Osteocyte (in vitro differentiated cells): Measurements from ENCODE around the gene YBX2. TPM values are rescaled to one million over a fixed set of nuclear protein-coding genes. Genes with fewer than 3 reads are reported as not detected.
"Not testable (repeated sequence)": the region's sequence is repeated elsewhere in the genome, so short reads cannot be mapped to it uniquely, and the experiment has no call there.

Experiments
- DNase-seq: peaks from one replicate; pipeline ENCODE4 v3.0.0; 2021; ENCODE audit warnings: mixed read lengths; ENCODE audit not compliant: unreplicated experiment; ENCODE audit errors: extremely low spot score
- H3K27ac Mint-ChIP-seq: one replicate; pipeline ENCODE4 v1.8.0; 2021; ENCODE audit warnings: mild to moderate bottlenecking, mixed read lengths; ENCODE audit not compliant: unreplicated experiment
- H3K27me3 Mint-ChIP-seq: one replicate; pipeline ENCODE4 v1.8.0; 2021; ENCODE audit warnings: mixed read lengths; ENCODE audit not compliant: unreplicated experiment
- H3K36me3 Mint-ChIP-seq: one replicate; pipeline ENCODE4 v1.8.0; 2021; ENCODE audit warnings: mixed read lengths; ENCODE audit not compliant: unreplicated experiment
- H3K4me1 Mint-ChIP-seq: one replicate; pipeline ENCODE4 v1.8.0; 2021; ENCODE audit warnings: mixed read lengths; ENCODE audit not compliant: unreplicated experiment
- H3K4me3 Mint-ChIP-seq: one replicate; pipeline ENCODE4 v1.8.0; 2021; ENCODE audit warnings: mild to moderate bottlenecking, moderate library complexity, mixed read lengths; ENCODE audit not compliant: unreplicated experiment
- H3K9me3 Mint-ChIP-seq: one replicate; pipeline ENCODE4 v1.8.0; 2021; ENCODE audit warnings: mixed read lengths; ENCODE audit not compliant: unreplicated experiment
- long read RNA-seq: library from polyadenylated mRNA; unstranded; transcript quantifications from one replicate; pipeline ENCODE4 v2.0.0, GENCODE V29; 2021
- total RNA-seq: library from RNA; stranded (reverse); gene quantifications from 2 replicates; pipeline ENCODE4 v1.2.1, GENCODE V29; 2021
- TF ChIP-seq, protein P1 (sequence below): fragments of 200-600 bp; sonication (generic); IDR thresholded peaks from 2 replicates; pipeline ENCODE4 v1.5.0; 2021; ENCODE audit warnings: antibody characterized with exemption, mild to moderate bottlenecking, moderate library complexity

The YBX2 gene
- 0.40 TPM in 1 of 2 replicates, not detected in the other for total RNA-seq
- long read RNA-seq = 0 reads

DNA sequence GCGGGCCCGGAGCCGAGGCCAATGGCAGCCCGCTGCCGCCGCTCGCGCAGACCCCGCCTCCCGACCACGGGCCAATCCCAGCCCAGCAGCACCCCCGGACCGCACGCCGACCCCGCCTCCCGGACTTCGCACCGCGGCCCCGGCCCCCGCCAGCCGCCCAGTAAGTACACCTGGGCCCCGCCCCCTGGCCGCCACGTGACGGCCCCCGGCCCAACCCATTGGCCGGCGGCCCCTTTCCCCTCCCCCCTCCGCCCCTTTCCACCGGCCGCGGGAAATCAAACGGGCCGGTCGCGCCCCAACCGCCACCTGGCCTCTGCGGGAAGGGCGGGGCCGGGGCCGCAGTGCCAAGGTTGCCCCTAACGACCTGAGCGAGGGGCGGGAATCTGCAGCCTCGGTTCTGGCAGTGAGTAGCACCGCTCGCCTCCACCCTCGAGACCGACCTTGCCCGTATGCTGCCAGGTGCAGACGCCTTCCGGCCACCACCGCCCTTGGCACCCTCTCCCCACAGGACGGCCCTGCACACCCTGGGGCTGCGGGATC lies at the start of gene YBX2:
Gene YBX2, minus strand, starts transcription at position 26 of the 540 bp plus-strand sequence. CDS start 139 bp downstream, outside the sequence.
- Mint-ChIP-seq H3K27me3 (peaks cover 46% of the 10 kb centered on the region), H3K9me3 (no peaks in the 10 kb centered on the region), H3K36me3 (no peaks in the 10 kb centered on the region), H3K4me3 (peak within 1 kb of the TSS; percentile 64), H3K4me1 (peaks cover 24% of the 10 kb centered on the region), H3K27ac (peak within 1 kb of the TSS; percentile 7)
- TF ChIP-seq, protein P1, sequence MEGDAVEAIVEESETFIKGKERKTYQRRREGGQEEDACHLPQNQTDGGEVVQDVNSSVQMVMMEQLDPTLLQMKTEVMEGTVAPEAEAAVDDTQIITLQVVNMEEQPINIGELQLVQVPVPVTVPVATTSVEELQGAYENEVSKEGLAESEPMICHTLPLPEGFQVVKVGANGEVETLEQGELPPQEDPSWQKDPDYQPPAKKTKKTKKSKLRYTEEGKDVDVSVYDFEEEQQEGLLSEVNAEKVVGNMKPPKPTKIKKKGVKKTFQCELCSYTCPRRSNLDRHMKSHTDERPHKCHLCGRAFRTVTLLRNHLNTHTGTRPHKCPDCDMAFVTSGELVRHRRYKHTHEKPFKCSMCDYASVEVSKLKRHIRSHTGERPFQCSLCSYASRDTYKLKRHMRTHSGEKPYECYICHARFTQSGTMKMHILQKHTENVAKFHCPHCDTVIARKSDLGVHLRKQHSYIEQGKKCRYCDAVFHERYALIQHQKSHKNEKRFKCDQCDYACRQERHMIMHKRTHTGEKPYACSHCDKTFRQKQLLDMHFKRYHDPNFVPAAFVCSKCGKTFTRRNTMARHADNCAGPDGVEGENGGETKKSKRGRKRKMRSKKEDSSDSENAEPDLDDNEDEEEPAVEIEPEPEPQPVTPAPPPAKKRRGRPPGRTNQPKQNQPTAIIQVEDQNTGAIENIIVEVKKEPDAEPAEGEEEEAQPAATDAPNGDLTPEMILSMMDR = no peak
- no peak for DNase-seq

DNA sequence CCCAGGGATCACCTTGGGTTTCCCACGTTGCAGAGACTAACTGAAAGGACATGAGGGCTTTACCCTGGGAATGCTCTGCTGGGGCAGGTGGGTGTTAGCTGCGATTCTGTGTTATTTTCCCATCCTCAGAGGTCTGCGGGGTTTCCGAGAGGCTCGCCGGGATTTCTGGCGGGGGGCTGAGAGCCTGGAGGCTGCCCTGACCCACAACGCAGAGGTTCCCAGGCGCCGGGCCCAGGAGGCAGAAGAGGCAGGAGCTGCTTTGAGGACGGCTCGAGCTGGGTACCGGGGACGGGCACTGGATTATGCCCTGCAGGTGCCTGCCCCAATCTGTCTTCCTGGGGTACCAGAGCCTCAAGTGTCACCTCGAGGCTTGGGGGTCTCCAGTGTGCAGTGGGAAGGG lies 48.8 kb upstream of the YBX2 start:
- no peaks in the 10 kb centered on the region for H3K9me3 Mint-ChIP-seq
- H3K27me3 Mint-ChIP-seq = peaks cover 9% of the 10 kb centered on the region
- H3K4me1 Mint-ChIP-seq = peaks cover 3% of the 10 kb centered on the region
- no peak for DNase-seq
- TF ChIP-seq, protein P1 = no peak
- H3K27ac Mint-ChIP-seq = no peak overlapping the region
- H3K36me3 Mint-ChIP-seq = no peaks in the 10 kb centered on the region
- no peak overlapping the region for H3K4me3 Mint-ChIP-seq

DNA sequence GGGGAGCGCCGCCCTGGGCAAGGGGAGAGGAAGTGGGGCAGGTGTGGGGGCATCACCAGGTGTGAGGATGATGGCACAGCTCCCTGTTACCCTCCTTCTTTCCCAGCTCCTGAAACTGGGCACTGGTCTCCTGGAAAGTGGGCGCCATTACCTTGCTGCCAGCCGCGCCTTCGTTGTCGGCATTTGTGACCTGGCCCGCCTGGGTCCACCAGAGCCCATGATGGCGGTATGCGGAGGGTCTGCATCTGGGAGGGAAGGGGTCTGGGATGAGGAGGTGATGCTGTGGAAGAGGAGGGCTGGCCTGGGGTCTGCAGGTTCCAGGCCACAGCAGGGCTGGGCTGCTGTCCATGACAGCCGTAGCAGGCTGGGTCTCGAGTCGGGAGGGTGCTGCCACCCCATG lies 47.4 kb upstream of the YBX2 start:
- H3K27me3 Mint-ChIP-seq = peaks cover 11% of the 10 kb centered on the region
- H3K4me1 Mint-ChIP-seq = no peaks in the 10 kb centered on the region
- no peaks in the 10 kb centered on the region for H3K9me3 Mint-ChIP-seq
- no peak overlapping the region for H3K4me3 Mint-ChIP-seq
- H3K27ac Mint-ChIP-seq = no peak overlapping the region
- no peaks in the 10 kb centered on the region for H3K36me3 Mint-ChIP-seq
- DNase-seq = no peak
- TF ChIP-seq, protein P1 = no peak

- no peak for DNase-seq
- no peak overlapping the region for H3K27ac Mint-ChIP-seq
- no peaks in the 10 kb centered on the region for H3K9me3 Mint-ChIP-seq
- H3K36me3 Mint-ChIP-seq = no peaks in the 10 kb centered on the region
- H3K4me3 Mint-ChIP-seq = no peak overlapping the region
- peaks cover 11% of the 10 kb centered on the region for H3K27me3 Mint-ChIP-seq
- no peaks in the 10 kb centered on the region for H3K4me1 Mint-ChIP-seq
- TF ChIP-seq, protein P1 = no peak
Observed at GRCh38 chr17:7340179-7340578, 45.7 kb upstream of the YBX2 start.

DNA sequence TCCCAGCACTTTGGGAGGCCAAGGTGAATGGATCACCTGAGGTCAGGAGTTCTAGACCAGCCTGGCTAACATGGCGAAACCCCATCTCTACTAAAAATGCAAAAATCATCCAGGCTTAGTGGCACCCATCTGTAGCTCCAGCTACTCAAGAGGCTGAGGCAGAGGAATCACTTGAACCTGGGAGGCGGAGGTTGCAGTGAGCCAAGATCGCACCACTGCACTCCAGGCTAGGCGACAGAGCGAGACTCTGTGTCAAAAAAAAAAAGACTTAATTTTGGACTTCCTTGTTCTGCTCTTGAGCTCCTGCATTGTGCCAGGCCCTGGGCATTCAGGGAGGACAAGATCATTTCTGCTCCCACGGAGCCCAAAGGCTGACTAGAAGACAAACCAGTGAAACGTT lies 43.2 kb upstream of the YBX2 start:
- H3K4me1 Mint-ChIP-seq, H3K27ac Mint-ChIP-seq, H3K4me3 Mint-ChIP-seq, H3K36me3 Mint-ChIP-seq, H3K9me3 Mint-ChIP-seq, H3K27me3 Mint-ChIP-seq, DNase-seq: not testable (repeated sequence)
